Measurements from ENCODE around the gene AKAP14. TPM values are rescaled to one million over a fixed set of nuclear protein-coding genes. Genes with fewer than 3 reads are reported as not detected.
"Not testable (repeated sequence)": the region's sequence is repeated elsewhere in the genome, so short reads cannot be mapped to it uniquely, and the experiment has no call there.

Gene AKAP14
- total RNA-seq, 1 donor from 2014 or later: not detected

- Mint-ChIP-seq H3K27ac (ENCODE audit: unreplicated experiment) (no peak overlapping the region), H3K4me1 (ENCODE audit: low read depth) (no peaks in the 10 kb centered on the region), H3K9me3 (ENCODE audit: low read depth) (peaks cover 8% of the 10 kb centered on the region), H3K4me3 (ENCODE audit: unreplicated experiment) (no peak overlapping the region), H3K27me3 (ENCODE audit: low read depth) (no peaks in the 10 kb centered on the region), H3K36me3 (ENCODE audit: low read depth) (no peaks in the 10 kb centered on the region)
- no peak for TF ChIP-seq CTCF (IDR thresholded peaks at IDR 0.05)
- peak; percentile 14 for DNase-seq (ENCODE audit: low spot score)
Observed at GRCh38 chrX:119885554-119886428, 9.9 kb upstream of the AKAP14 start.

- H3K27ac Mint-ChIP-seq (ENCODE audit: unreplicated experiment): no peak overlapping the region
- TF ChIP-seq CTCF (IDR thresholded peaks at IDR 0.05): peak; percentile 79
- no peaks in the 10 kb centered on the region for H3K4me1 Mint-ChIP-seq (ENCODE audit: low read depth)
- H3K27me3 Mint-ChIP-seq (ENCODE audit: low read depth): no peaks in the 10 kb centered on the region
- H3K36me3 Mint-ChIP-seq (ENCODE audit: low read depth): no peaks in the 10 kb centered on the region
- peaks cover 8% of the 10 kb centered on the region for H3K9me3 Mint-ChIP-seq (ENCODE audit: low read depth)
- DNase-seq (ENCODE audit: low spot score): peak; percentile 92
- H3K4me3 Mint-ChIP-seq (ENCODE audit: unreplicated experiment): peak overlapping the region; percentile 57
Observed at GRCh38 chrX:119887721-119888425, 7.8 kb upstream of the AKAP14 start.

GRCh38 chrX:119890626-119891025 lies 5.1 kb upstream of the AKAP14 start:
- H3K27me3 Mint-ChIP-seq (ENCODE audit: low read depth); H3K4me3 Mint-ChIP-seq (ENCODE audit: unreplicated experiment); H3K36me3 Mint-ChIP-seq (ENCODE audit: low read depth); H3K4me1 Mint-ChIP-seq (ENCODE audit: low read depth); H3K27ac Mint-ChIP-seq (ENCODE audit: unreplicated experiment); H3K9me3 Mint-ChIP-seq (ENCODE audit: low read depth): not testable (repeated sequence)
- DNase-seq (ENCODE audit: low spot score): peak; percentile 54

- not testable (repeated sequence) for H3K4me1 Mint-ChIP-seq (ENCODE audit: low read depth); DNase-seq (ENCODE audit: low spot score); H3K27ac Mint-ChIP-seq (ENCODE audit: unreplicated experiment); H3K4me3 Mint-ChIP-seq (ENCODE audit: unreplicated experiment); H3K27me3 Mint-ChIP-seq (ENCODE audit: low read depth); H3K36me3 Mint-ChIP-seq (ENCODE audit: low read depth); H3K9me3 Mint-ChIP-seq (ENCODE audit: low read depth)
Observed at GRCh38 chrX:119891961-119892692, 3.6 kb upstream of the AKAP14 start.

- H3K36me3 Mint-ChIP-seq (ENCODE audit: low read depth): no peaks in the 10 kb centered on the region
- H3K27ac Mint-ChIP-seq (ENCODE audit: unreplicated experiment): no peak overlapping the region
- no peak overlapping the region for H3K4me3 Mint-ChIP-seq (ENCODE audit: unreplicated experiment)
- H3K27me3 Mint-ChIP-seq (ENCODE audit: low read depth): no peaks in the 10 kb centered on the region
- peaks cover 10% of the 10 kb centered on the region for H3K9me3 Mint-ChIP-seq (ENCODE audit: low read depth)
- no peak for TF ChIP-seq CTCF (IDR thresholded peaks at IDR 0.05)
- peak; percentile 18 for DNase-seq (ENCODE audit: low spot score)
- no peaks in the 10 kb centered on the region for H3K4me1 Mint-ChIP-seq (ENCODE audit: low read depth)
Observed at GRCh38 chrX:119899125-119899524, 3.4 kb downstream of the AKAP14 start.

GRCh38 chrX:119900976-119901375 lies 5.3 kb downstream of the AKAP14 start:
- H3K27ac Mint-ChIP-seq (ENCODE audit: unreplicated experiment): no peak overlapping the region
- H3K36me3 Mint-ChIP-seq (ENCODE audit: low read depth): no peaks in the 10 kb centered on the region
- no peak for TF ChIP-seq CTCF (IDR thresholded peaks at IDR 0.05)
- H3K4me3 Mint-ChIP-seq (ENCODE audit: unreplicated experiment): no peak overlapping the region
- no peaks in the 10 kb centered on the region for H3K27me3 Mint-ChIP-seq (ENCODE audit: low read depth)
- no peaks in the 10 kb centered on the region for H3K4me1 Mint-ChIP-seq (ENCODE audit: low read depth)
- H3K9me3 Mint-ChIP-seq (ENCODE audit: low read depth): peaks cover 10% of the 10 kb centered on the region
- no peak for DNase-seq (ENCODE audit: low spot score)

Data from chondrocyte (in vitro differentiated cells).